NCI-H1105 treated with DMSO at 0.1 percent for 48 hours (cell line): Measurements from ENCODE around the gene THRAP3.
A peak's percentile ranks its signal among the peaks of the same experiment; 100 is the strongest.
"Not testable (repeated sequence)": the region's sequence is repeated elsewhere in the genome, so short reads cannot be mapped to it uniquely, and the experiment has no call there.

Experiments
- DNase-seq: peaks from one replicate; lab custom pipeline; 2025; lab: John Stamatoyannopoulos, UW

THRAP3 gene, protein sequence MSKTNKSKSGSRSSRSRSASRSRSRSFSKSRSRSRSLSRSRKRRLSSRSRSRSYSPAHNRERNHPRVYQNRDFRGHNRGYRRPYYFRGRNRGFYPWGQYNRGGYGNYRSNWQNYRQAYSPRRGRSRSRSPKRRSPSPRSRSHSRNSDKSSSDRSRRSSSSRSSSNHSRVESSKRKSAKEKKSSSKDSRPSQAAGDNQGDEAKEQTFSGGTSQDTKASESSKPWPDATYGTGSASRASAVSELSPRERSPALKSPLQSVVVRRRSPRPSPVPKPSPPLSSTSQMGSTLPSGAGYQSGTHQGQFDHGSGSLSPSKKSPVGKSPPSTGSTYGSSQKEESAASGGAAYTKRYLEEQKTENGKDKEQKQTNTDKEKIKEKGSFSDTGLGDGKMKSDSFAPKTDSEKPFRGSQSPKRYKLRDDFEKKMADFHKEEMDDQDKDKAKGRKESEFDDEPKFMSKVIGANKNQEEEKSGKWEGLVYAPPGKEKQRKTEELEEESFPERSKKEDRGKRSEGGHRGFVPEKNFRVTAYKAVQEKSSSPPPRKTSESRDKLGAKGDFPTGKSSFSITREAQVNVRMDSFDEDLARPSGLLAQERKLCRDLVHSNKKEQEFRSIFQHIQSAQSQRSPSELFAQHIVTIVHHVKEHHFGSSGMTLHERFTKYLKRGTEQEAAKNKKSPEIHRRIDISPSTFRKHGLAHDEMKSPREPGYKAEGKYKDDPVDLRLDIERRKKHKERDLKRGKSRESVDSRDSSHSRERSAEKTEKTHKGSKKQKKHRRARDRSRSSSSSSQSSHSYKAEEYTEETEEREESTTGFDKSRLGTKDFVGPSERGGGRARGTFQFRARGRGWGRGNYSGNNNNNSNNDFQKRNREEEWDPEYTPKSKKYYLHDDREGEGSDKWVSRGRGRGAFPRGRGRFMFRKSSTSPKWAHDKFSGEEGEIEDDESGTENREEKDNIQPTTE

DNA sequence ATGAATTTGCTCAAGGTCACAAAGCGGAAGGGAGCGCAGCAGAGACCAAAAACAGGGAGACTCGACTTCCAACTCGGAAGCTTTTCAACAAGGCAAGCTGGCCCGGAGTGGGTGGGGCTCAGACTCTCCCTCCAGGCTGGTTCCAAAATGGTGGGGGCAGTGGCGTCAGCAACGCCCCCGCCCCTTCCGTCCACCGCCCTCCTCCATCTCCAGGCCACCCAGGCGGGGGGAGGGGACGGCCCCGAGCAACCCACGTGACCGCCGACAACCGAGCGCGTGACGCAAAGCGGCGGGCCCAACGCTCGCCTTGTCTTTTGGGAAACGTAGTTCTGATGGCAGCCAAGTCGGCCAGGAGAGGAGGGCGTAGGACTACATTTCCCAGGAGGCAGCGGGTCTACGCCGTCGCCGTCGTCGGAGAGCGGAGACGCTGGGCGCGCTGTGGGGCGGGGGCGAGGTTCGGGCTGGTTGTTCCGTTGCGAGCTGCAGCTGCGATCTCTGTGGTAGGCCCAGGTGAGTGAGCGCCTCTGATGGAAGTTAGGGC is at the start of gene THRAP3:
Gene THRAP3, plus strand, starts transcription at position 448 of the 541 bp plus-strand sequence. CDS start 58,121 bp downstream, outside the sequence.
- peak; percentile 99 for DNase-seq

GRCh38 chr1:36174713-36175112 is 49.5 kb upstream of the THRAP3 start:
- peak; percentile 70 for DNase-seq

DNA sequence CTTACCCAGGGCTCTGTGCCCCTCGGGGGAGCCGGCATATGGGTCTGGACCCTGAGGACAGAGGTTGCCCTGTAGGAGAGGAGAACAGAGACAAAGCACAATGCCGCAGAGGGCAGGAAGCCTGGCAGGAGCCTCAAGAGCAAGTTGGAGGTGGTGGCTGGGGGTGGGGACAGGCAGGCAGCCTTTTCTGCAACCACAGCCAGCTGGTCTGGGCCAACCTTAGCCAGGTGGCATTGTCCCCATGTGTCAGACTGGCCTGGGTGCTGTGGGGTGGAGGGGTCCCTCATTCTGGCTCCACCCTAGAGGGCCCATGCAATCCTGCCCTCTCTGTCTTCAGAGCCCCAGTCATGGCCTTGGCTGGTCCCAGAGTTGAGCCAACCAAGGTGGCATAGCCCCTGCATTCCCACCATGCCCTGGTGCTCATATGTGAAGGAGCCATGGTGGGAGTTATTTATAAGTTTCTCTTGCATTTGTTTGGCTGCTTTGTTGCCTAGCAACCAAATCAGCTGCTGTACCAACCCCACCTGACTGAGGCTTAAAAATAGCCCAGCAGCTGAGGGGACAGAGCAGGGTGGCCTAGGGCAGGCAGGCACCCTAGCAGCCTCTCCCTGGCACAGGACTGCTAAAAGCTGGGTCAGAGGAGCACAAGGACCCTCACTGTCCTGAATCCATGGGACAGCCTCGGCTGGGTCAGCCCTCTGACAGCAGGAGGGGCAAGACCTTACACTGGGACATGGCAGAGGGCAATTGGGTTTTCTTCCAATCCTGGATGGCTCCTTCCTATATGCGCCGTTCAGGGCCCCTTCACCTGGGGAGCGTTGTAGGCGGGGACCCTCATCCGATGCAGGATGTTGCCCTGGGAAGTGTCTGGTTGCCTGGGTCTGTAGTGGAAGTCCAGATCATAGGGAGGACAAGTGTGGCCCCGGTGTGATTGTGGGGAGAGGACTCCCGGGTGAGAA is 48.8 kb upstream of the THRAP3 start:
- peak; percentile 67 for DNase-seq

DNA sequence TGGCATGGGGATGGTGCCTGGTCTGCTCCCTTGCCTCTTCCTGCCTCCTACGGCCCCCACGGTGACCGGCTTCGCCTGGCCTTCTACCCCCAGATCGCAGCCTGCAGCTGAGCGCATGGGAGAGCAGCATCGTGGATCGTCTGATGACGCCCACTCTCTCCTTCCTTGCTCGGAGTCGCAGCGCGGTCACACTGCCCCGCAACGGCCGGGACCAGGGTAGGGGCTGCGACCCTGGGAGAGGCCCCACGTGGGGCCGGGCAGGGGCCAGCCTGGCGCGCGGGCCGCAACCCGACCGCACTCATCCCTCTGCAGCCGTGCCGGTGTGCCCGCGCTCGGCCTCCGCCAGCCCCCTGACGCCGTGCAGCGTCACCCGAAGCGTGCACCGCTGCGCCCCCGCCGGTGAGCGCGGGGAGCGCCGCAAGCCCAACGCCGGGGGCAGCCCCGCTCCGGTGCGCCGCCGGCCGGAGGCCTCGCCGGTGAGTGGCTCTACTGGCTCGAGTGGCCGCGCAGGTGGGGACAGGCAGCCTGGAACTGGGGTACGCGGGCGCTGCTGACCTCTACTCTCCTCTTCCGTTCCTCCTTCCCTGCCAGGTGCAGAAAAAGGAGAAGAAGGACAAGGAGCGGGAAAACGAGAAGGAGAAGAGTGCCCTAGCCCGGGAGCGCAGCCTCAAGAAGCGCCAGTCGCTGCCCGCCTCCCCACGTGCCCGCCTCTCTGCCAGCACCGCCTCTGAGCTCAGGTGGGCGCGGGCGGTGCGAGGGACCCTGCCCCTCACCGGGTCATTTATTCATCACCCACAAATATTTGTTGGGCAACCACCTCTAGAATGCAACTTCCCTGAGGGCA is 47.9 kb upstream of the THRAP3 start:
- DNase-seq, result no peak

- DNase-seq, result no peak
These were observed 46.4 kb upstream of the THRAP3 start for GRCh38 chr1:36177589-36178431.

DNA sequence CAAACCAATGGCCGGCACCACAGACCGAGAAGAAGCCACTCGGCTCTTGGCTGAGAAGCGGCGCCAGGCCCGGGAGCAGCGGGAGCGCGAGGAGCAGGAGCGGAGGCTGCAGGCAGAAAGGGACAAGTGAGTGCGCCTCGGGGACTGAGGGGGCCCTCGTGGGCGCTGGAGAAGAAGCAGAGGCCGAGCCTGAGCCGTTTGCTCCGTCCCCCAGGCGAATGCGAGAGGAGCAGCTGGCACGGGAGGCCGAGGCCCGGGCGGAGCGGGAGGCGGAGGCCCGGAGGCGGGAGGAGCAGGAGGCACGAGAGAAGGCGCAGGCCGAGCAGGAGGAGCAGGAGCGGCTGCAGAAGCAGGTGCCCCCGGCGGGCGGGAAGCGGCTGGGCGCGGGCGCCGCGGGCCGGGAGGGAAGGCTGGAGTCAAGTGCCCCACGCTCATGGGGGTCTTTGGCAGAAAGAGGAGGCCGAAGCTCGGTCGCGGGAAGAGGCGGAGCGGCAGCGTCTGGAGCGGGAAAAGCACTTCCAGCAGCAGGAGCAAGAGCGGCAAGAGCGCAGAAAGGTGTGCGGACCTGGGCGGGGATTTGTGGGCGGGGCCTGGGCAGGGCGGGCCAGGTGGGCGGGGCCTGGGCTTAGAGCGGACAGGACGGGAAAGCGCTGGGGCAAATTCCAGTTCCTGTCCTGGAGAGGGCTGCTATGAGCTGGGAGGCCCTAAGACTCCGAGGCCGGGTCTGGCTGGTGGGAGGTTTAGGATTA is 45.6 kb upstream of the THRAP3 start:
- DNase-seq, result no peak

DNA sequence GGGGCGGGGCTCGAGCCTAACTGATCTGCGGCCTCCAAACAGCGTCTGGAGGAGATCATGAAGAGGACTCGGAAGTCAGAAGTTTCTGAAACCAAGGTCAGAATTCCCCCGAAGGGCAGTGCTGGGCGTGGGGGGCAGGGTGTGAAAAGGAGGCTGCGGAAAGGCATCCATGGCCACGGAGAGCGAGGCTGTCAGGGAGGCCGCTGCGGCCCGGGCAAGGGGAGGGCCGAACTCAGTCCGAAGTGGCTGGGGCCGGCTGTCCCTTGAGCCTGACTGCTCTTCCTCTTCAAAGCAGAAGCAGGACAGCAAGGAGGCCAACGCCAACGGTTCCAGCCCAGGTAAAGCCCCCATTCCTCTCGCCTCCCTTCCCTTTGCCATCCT is 45.0 kb upstream of the THRAP3 start:
- no peak for DNase-seq

DNA sequence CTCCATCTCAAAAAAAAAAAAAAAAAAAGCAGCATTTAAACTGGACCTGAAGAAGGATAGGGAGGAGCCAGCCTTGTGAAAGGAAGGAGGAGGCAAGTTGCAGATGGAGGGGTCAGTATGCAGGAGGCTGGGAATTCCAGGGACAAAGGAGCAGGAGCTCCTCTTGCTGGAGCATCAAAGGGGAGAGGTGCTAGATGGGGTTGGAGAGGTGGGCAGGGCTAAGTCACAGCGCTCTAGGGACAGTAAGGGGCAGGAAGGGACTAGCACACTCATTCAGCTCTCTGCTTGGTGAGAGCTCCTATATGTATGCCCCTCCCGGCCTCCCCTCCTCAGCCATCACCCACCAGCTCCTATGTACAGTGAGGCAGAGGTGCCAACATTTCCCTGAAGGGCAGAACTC is 41.5 kb upstream of the THRAP3 start:
- DNase-seq, result peak; percentile 46

- DNase-seq, result no peak
These were observed 40.9 kb upstream of the THRAP3 start for GRCh38 chr1:36183309-36183856.

- DNase-seq, result peak; percentile 78
These were observed 36.2 kb upstream of the THRAP3 start for GRCh38 chr1:36187800-36188593.

- not testable (repeated sequence) for DNase-seq
These were observed 27.4 kb upstream of the THRAP3 start for GRCh38 chr1:36196805-36197204.

- DNase-seq, result no peak
These were observed 25.6 kb upstream of the THRAP3 start for GRCh38 chr1:36198641-36199040.

DNA sequence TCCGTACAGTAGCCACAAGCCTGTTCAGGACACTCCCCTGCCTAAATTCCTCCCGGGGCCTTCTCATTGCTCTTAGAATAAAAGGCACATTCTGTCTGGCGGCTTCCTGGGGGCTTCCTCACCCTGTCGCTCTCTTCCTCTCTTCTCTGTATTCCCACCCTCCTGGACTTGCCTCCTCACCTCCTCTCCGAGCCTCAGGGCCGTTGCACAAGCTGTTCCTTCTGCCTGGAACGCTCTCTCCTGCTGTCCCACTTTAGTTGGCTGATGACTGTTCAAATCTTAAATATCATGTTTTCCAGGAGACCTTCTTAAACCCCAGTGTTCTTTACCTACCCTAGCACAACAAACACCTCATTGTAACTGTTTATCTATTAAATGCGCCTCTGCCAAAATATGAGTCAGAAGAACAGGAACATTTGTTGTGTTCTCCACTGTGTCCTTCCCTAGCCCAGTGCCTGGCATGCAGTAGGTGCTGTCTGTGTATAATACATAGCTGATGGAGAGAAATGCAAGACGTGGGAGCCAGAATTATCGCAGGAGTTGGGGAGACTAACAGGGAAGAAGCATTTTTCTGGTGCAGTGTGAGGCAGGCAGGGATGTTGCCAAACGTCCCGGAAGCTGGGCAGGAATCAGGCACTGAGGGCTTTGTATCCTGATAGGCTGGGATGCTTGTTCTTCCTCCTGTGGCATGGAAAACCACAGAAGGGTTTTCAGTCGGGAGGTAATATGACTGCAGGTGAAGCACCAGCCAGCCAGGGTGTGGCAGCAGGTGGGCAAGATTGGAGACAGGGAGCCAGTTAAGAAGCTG is 24.1 kb upstream of the THRAP3 start:
- DNase-seq, result no peak

- DNase-seq, result no peak
These were observed 21.2 kb upstream of the THRAP3 start for GRCh38 chr1:36203027-36203553.

- DNase-seq, result peak; percentile 55
These were observed 20.5 kb upstream of the THRAP3 start for GRCh38 chr1:36203554-36204346.
